Left hindlimb (tissue), 1 donor: ENCODE results near the gene PDE5A.
"Not testable (repeated sequence)": the region's sequence is repeated elsewhere in the genome, so short reads cannot be mapped to it uniquely, and the experiment has no call there.

ENCODE experiments used
- DNase-seq: peaks from one replicate; pipeline ENCODE4 v3.0.0-alpha.2; 2018

Gene PDE5A

GRCh38 chr4:119643306-119644042 lies 14.9 kb upstream of the PDE5A start:
- DNase-seq: no peak

DNA sequence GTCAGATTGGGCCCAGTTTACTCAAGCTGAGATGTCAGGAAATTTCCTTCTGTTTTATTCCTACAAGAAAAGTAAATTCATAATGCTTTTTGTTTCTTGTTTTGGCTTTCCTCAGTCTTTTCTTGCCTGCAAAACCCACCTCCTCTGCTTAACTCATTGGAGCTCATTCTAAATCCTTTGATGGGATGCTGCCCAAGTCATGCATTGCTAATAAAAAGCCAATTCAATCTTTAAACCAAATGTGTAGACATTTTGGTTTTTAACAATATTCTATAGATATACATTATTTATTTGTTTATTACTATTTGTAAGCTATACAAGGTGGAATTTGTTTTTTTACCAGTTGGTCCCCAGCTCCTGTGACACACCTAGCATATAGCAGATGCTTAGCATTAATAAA lies 13.2 kb upstream of the PDE5A start:
- DNase-seq: no peak

DNA sequence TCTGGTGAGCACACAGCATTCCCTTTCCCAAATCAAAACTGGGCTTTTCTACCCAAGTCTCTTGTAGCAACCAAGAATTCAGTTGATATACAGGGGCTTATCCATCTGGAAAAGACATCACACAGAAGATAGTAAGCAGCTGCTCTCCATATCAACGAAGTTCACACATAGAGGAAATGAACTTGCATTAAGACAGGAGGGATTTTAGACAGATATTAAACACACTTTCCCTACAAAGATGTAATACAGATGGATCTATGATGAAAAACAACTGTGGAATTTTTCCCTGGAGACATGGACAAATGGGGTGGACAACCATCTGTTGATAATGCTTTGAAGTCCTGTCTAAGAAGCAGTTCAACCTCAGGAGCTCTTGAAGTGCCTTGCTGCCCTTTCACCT lies 9.8 kb upstream of the PDE5A start:
- DNase-seq: no peak

GRCh38 chr4:119636851-119637250 lies 8.2 kb upstream of the PDE5A start:
- DNase-seq: not testable (repeated sequence)

DNA sequence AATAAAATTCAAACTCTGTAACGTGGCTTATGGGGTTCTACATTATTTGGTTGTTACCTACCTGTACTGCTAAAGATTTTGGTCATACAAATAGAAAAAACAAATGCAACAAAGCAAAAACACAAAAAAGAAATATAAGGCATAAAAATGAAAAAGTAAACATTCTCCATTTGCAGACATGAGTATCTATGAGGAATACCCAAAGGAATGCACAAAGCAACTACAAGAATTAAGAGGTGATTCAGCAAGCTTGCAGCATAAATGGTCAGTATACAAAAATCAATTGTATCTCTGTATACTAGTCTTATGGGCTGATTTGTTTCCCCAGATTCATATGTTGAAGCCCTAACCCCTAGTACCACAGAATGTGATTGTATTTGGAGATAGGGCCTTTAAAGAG lies 3.6 kb upstream of the PDE5A start:
- DNase-seq: no peak

GRCh38 chr4:119629142-119629471 lies 503 bp upstream of the PDE5A start:
- DNase-seq: no peak

DNA sequence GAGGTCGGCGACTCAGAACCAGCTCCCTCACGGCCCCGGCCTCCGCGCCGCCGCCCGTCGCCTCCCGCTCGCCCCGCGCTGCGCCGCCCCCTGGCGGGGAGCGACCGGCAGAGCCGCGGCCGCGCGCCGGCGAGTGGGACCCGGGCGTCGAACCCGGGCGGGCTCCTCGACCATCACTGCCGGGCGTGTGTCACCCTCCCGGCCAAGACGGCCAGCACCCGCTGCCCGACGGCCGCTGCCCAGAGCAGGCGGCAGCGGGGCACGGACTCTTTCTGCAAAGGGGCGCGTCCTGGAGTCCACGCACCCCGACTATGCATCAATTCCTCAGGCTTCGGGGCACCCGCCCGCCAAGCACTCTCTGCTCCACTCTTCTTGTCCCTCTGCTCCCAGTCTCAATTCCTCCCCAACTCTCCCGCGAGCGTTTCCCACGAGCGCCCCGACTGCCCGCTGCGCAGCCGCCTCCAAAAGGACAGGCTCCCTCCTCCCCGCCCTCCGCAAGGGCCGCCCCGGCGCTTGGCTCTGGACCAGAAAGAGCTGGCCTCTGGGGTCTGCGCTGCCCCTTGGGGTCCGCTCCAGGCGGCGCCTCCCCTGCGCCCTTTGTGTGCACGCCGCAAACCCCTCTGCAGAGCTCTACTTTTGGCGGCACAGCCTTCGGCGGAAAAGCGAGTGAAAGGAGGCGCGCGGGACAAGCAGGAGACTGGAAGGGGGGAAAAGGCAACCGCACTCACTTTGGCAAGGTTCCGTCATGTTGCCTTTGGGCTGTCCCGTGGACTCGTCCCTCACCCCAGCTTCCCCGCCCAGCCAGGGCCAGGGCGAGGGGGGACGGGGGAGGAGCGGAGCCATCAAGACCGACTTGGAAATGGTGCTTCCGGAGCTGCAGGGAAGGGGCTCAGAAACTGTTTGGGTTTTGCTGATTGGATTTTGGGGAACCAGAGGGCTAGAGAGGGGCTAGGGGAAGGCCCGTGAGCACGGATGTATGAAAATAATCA lies 1.0 kb downstream of the PDE5A start:
- peak; percentile 80 for DNase-seq

DNA sequence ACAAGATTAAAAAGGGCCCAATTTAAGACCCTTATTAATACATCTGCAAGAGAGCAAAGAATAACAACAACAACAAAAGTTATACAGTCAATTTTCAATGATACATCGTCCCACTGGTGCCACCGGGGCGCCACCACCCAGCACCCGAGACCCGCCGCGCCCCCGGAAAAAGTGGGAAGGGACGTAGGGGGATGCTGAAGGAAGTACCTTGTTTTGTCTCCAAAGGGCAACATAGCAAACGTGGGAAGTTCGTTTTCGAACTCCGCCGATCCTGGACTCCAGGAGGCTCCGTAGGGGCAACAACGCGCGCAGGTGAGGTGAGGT lies 1.7 kb downstream of the PDE5A start:
- DNase-seq: no peak

- no peak for DNase-seq
Measured at GRCh38 chr4:119626420-119626819, 2.2 kb downstream of the PDE5A start.

- DNase-seq: no peak
Measured at GRCh38 chr4:119625761-119626160, 2.8 kb downstream of the PDE5A start.

DNA sequence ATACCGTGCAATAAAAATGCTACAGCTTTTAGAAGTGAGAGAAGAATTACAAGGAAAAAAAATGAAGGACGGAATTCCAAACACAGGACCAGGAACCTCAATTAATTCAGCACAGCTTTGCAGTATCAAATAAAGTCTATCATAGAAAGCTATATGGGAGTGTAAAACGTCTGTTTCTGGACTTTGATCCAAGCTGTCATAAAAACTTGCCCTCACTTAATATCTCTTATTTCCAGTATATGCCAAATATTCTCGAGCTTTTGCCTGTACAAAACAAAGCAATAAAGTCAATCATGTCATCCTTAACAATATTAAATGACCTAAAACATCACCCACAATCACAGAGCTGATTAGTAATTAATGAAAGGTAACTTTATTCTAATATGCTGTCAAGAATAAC lies 4.2 kb downstream of the PDE5A start:
- no peak for DNase-seq

DNA sequence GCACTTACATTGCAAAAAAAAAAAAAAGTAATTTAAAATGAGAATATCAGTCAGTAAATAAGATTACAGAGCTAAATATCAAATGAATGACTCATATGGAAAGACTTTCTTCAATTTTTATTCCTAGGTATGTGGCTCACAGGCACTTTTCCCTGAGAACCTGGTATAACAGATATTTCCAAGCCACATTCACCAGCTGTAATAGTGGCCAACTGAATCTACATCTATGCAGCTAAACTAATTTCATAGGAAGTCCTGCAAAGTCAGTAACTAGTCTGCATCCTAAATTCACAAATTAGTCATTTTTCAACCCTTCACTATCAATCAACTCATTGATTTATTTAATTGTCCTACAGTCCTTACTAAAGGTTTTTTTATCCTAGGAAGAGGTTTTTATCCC lies 5.6 kb downstream of the PDE5A start:
- DNase-seq: no peak

DNA sequence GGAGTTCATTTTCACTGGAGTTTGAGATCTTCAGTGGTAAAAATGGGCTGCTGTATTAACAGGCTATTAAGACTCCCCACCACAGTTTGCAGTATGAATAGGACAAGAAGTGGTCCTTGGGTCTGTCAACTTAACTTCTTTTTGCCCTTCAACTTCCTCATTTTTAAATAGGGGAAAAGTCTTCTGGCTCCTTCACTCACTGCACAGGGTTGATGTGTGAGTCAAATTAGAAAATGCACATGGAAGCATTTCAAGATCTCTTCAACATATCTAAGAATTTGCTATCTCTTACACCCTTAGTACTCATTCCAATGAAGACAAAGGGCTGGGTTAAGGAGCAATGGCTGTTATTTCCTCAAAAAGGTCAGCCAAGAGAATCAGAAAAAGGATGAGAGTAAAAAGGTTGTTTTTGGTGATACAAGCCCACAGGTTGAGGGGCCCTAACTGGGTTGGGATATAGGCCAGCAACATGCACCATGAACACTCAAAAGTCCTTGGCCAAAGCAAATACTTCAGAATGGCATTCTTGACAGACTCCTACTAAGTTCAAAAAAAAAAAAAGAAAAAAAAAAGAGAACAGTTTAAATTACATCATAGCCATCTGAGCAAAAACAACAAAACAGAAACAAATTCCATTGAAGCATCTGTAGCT lies 13.4 kb downstream of the PDE5A start:
- no peak for DNase-seq

GRCh38 chr4:119604266-119604665 lies 24.3 kb downstream of the PDE5A start:
- DNase-seq: no peak

DNA sequence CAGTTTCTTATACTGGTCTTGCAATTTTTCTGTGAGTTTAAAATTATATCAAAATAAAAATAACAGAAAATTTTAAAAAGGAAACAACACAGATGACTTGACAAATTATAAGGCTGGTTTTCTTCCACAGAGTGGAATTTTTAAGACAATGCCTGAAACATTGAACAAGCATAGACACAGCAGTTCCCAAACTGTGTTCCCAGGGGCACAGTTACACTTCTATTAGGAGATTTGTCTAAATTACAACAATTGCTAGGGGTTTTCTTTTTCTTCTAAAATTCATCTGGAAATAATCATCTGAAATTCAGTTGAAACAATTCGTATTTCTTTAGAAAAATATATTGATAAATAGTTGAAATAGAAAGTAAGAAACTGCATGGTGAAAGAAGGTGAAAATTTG lies 26.2 kb downstream of the PDE5A start:
- DNase-seq: no peak

GRCh38 chr4:119598521-119598920 lies 30.1 kb downstream of the PDE5A start:
- DNase-seq: no peak

- no peak for DNase-seq
Measured at GRCh38 chr4:119597377-119597776, 31.2 kb downstream of the PDE5A start.

- DNase-seq: no peak
Measured at GRCh38 chr4:119593698-119594097, 34.9 kb downstream of the PDE5A start.

DNA sequence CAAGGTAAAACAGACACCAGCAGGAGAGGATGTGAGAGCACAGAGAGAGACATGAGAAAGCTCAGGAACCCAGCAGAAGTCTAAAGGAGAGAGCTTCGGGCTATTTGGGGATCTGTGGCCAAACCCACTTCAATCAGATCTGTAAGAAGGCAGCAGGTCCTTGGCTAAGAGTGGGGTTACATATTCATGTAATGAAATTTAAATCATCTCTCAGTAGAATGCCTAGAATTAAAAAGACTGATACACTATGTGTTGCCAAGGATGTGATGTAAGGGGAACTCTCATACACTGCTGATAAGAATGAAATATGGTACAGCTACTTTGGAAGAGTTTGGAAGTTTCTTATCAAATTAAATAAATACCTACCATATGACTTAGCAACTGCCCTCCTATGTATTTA lies 35.8 kb downstream of the PDE5A start:
- no peak for DNase-seq

DNA sequence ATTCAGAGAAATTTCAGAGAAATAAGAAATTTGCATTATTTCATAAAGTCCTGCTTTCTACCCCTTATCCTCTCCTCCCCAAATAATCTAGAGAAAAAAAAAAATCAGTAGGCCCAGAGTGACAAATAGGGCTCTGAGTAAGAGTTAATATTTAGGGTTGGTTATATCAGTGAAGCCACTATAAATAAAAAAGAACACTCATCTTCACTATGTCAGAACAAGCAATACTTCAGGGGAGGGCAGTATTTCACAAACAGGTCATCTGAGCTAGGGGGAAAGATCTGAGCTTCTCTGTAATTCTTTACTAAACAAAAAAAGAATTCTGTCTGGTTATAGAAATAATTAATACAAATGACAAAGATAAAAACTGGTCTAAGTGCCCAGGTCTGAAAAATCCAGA lies 39.4 kb downstream of the PDE5A start:
- DNase-seq: no peak

- no peak for DNase-seq
Measured at GRCh38 chr4:119587796-119588195, 40.8 kb downstream of the PDE5A start.

- no peak for DNase-seq
Measured at GRCh38 chr4:119585771-119586170, 42.8 kb downstream of the PDE5A start.

- DNase-seq: no peak
Measured at GRCh38 chr4:119581190-119581873, 47.3 kb downstream of the PDE5A start.
